Stomach (tissue), 9 donors: ENCODE data around the gene UNC119B. TPM values are rescaled to one million over a fixed set of nuclear protein-coding genes. Genes with fewer than 3 reads are reported as not detected.
A peak's percentile ranks its signal among the peaks of the same experiment; 100 is the strongest.

Experiments
- DNase-seq, 2 donors: peaks; one replicate each; pipeline versions ENCODE4 v3.0.0 to v3.0.0-alpha.2; 2013 to 2019
- H3K27ac ChIP-seq, 5 donors: fragments of 200-600 bp in 4 of 5; sonication (generic) in 4 of 5; one replicate each; pipeline ENCODE4 v1.5.1; 2013 to 2019; ENCODE audit warnings: mild to moderate bottlenecking in 1 of 5, moderate library complexity in 1 of 5
- H3K27me3 ChIP-seq, 3 donors: fragments of 200-600 bp; sonication (generic); one replicate each; pipeline ENCODE4 v1.5.1; 2017 to 2019; ENCODE audit warnings: mixed run types in 1 of 3
- H3K36me3 ChIP-seq, 4 donors: fragments of 200-600 bp; sonication (generic); 1 replicate in 3 of 4; 2 replicates in 1 of 4; pipeline ENCODE4 v1.5.1; 2016 to 2019
- H3K4me1 ChIP-seq, 4 donors: fragments of 200-600 bp; sonication (generic); one replicate each; pipeline ENCODE4 v1.5.1; 2016 to 2019
- H3K4me3 ChIP-seq, 4 donors: fragments of 200-600 bp; sonication (generic) in 3 of 4; one replicate each; pipeline ENCODE4 v1.5.1; 2016 to 2019; ENCODE audit warnings: mild to moderate bottlenecking in 1 of 4
- H3K9me3 ChIP-seq, 4 donors: fragments of 200-600 bp; sonication (generic); one replicate each; pipeline ENCODE4 v1.5.1; 2016 to 2019
- CTCF ChIP-seq, 7 experiments: fragments of 450-650 bp in 4 of 7; fragments of 200-600 bp in 3 of 7; sonication (generic) in 3 of 7; IDR thresholded peaks; one replicate each; pipeline ENCODE4 v1.5.1; 2016 to 2019; ENCODE audit warnings: antibody characterized with exemption in 7 of 7, control low read depth in 2 of 7, mild to moderate bottlenecking in 1 of 7
- EP300 ChIP-seq: sonication (generic); formaldehyde crosslinking; IDR thresholded peaks from one replicate; pipeline ENCODE4 v1.6.1; 2017; ENCODE audit warnings: antibody characterized with exemption
- POLR2A ChIP-seq, 4 donors: fragments of 450-650 bp; IDR thresholded peaks; one replicate each; pipeline ENCODE4 v1.6.1; 2016; ENCODE audit warnings: antibody characterized with exemption in 4 of 4, control low read depth in 2 of 4, mild to moderate bottlenecking in 1 of 4, moderate library complexity in 1 of 4
- POLR2AphosphoS5 ChIP-seq, 3 donors: sonication (generic); formaldehyde crosslinking; IDR thresholded peaks; one replicate each; pipeline ENCODE4 v1.6.1; 2016; ENCODE audit warnings: antibody characterized with exemption in 3 of 3
- WGBS, 5 donors: extraction: QIAGEN DNeasy Blood & Tissue Kit in 3 of 5; methylation state at CpG; one replicate each; pipeline versions ENCODE4 v1.1.5 to v1.1.7; 2013 to 2018; 5-methylcytosine and 5-hydroxymethylcytosine counted together
- intact Hi-C: fragments of 100-400 bp; cut with DNase I; formaldehyde crosslinking; loops from one replicate; pipeline ENCODE4 v1.15.1; 2023; ENCODE audit warnings: low total_unique reads
- polyA plus RNA-seq, 3 donors: library from polyadenylated mRNA; stranded (reverse); fragments of 200-250 nt; gene quantifications; one replicate each; pipeline ENCODE4 v1.2.3, GENCODE V29; 2013
- total RNA-seq, 5 donors: library from RNA; depleted of rRNA; stranded (reverse); fragments of >200 nt; gene quantifications; one replicate each; pipeline versions ENCODE4 v1.1.0 to v1.2.3, GENCODE V29; 2014 to 2016
- donor health status: healthy with polysubstance abuse.
- donor health status: Bipolar disorder and iron deficiency.
- donor health status: healthy.

The UNC119B gene
- total and polyA plus RNA-seq, 8 donors: 8.2 to 26.8 (median 15.1) TPM

DNA sequence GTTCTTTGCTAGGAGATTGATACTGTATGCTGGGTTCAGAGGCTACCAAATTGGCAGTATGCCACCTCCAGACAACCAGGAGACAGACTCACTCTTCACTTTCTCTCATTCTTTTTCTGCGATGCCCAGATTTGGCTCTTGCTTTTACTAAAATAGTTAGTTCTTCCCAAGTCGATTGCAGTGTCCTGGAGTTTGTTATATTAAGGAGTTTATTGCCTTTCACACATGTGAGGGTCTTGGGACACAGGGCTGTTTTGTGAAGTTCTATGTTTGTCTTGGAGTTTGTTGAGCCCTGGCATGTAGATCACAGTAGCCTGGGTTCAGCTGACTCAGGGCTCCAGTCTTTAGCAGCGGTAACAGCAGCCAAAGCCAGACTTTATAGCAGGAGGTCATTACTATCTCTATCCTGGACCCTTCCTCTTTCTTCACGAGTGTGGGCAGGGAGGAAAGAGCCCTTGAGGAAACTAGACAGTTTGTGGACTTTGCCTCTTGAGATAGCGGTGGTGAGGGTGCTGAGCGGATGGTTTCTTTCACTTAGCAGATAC, 21.7 kb upstream of the UNC119B start:
- intact Hi-C loops: no loop called here
- no peak for TF ChIP-seq POLR2A (IDR thresholded peaks at IDR 0.05)
- no peak for TF ChIP-seq CTCF (IDR thresholded peaks at IDR 0.05)
- TF ChIP-seq EP300: no peak
- no peak for TF ChIP-seq POLR2AphosphoS5 (IDR thresholded peaks at IDR 0.05)
- WGBS, 5 donors: 7 to 23% (median 10%) methylated on average over 6 of the region's 6 CpGs
- Histone ChIP-seq H3K36me3 (peaks cover 0 to 9% (median 1%) of the 10 kb centered on the region in 4 donors), H3K27me3 (no peaks in the 10 kb centered on the region), H3K9me3 (no peaks in the 10 kb centered on the region), H3K4me3 (peak overlapping the region; percentile 69 to 99 (median 90)), H3K4me1 (peaks cover 47 to 67% (median 62%) of the 10 kb centered on the region in 4 donors), H3K27ac (peak overlapping the region; percentile 65 to 96 (median 89))
- DNase-seq: peak in 1 of 2 donors; percentile 53

DNA sequence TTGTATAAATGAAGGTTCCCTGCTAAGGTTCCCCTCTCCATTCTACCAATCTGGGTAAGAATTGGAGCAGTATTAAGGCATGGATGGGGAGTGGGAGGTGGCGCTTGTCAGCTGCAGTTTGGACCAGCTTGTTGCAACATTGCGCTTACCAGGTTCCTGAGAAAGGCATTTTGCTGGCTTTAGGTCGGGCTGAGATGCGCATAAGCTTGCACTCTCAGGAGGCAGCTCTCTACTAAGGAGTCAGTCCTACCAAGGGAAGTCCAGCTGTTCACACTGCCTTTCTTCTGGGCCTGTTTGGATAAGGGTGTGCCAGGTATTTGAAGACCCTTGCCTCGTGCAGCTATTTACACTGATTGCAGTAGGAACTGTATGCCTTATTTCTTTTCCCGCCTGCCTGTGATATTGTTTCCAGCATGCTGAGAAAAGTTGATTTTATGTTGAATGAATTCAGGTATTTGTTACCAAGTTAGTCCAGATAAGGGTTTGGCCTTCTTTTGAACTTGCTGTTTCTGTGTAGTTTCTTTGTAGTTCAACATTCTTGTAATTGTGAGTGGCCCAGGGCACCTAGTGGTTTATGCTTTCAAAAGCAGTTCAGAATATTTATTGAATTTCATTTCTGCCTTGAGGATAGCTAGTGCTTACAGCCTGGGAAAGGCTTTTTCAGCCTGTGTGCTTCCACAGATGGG, 20.7 kb upstream of the UNC119B start:
- WGBS, 5 donors: 17 to 53% (median 28%) methylated on average over 6 of the region's 6 CpGs
- TF ChIP-seq CTCF (IDR thresholded peaks at IDR 0.05): no peak
- no peak for TF ChIP-seq EP300
- no peak for TF ChIP-seq POLR2A (IDR thresholded peaks at IDR 0.05)
- no peak for TF ChIP-seq POLR2AphosphoS5 (IDR thresholded peaks at IDR 0.05)
- Histone ChIP-seq H3K9me3 (no peaks in the 10 kb centered on the region), H3K4me1 (peaks cover 47 to 68% (median 62%) of the 10 kb centered on the region in 4 donors), H3K27me3 (no peaks in the 10 kb centered on the region), H3K4me3 (peak overlapping the region; percentile 69 to 99 (median 90)), H3K27ac (peak overlapping the region; percentile 12 to 96 (median 88)), H3K36me3 (peaks cover 6 to 18% (median 11%) of the 10 kb centered on the region in 4 donors)
- intact Hi-C loops: no loop called here
- peak in 1 of 2 donors; percentile 54 for DNase-seq

DNA sequence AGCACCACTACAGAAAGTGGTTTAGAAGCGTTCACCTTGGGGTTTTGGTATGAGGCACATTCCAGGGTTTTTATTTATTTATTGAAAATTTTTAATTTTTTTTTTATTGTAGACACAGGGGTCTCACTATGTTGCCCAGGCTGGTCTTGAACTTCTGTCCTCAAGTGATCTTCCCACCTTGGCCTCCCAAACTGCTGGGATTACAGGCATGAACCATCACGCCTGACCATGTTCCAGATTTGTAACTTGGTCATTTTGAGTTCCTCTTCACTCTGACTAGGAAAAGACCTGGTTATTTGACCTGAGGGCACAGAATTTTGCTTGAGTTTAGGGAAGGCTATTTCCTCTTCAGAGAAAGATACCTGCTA, 20.2 kb upstream of the UNC119B start:
- peaks cover 47 to 68% (median 62%) of the 10 kb centered on the region in 4 donors for H3K4me1 ChIP-seq
- WGBS, 5 donors: 67 to 88% (median 76%) methylated on average over 2 of the region's 2 CpGs
- intact Hi-C loops: no loop called here

DNA sequence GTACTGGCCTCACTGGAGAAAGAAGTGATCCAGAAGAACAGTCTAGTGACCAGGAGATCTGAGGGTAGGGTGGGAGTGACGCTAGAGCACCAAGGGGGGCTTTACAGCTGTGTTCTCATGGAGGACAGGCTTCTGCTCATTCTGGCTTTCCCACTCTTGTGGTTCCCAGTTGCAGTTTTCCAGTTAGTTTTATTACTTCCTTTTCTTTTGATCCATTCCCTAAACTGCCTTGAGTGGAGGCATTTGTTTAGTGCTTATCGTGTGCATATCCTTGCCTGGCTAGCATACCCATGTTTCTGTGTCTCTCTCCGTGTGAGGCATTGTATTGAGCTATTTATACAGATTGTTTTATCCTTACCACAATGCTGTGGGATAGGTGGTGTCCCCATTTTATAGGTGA, 19.3 kb upstream of the UNC119B start:
- intact Hi-C loops: no loop called here
- Histone ChIP-seq H3K27me3 (no peaks in the 10 kb centered on the region), H3K9me3 (no peaks in the 10 kb centered on the region), H3K4me3 (no peak overlapping the region), H3K36me3 (peaks cover 20 to 32% (median 25%) of the 10 kb centered on the region in 4 donors), H3K4me1 (peaks cover 47 to 62% (median 56%) of the 10 kb centered on the region in 4 donors), H3K27ac (peak overlapping the region in 2 of 5 donors; percentile 12 to 21)
- no peak for DNase-seq
- no peak for TF ChIP-seq POLR2AphosphoS5 (IDR thresholded peaks at IDR 0.05)
- TF ChIP-seq POLR2A (IDR thresholded peaks at IDR 0.05): no peak
- no peak for TF ChIP-seq CTCF (IDR thresholded peaks at IDR 0.05)
- WGBS, 5 donors: 30 to 48% (median 42%) methylated on average over 3 of the region's 3 CpGs

More for the DNA sequence above, 20.2 kb upstream of the UNC119B start:
- Histone ChIP-seq H3K9me3 (no peaks in the 10 kb centered on the region), H3K27me3 (no peaks in the 10 kb centered on the region), H3K36me3 (peaks cover 11 to 23% (median 16%) of the 10 kb centered on the region in 4 donors), H3K27ac (no peak overlapping the region), H3K4me3 (no peak overlapping the region)
- no peak for DNase-seq
- TF ChIP-seq CTCF (IDR thresholded peaks at IDR 0.05) (no peak), POLR2AphosphoS5 (IDR thresholded peaks at IDR 0.05) (no peak), POLR2A (IDR thresholded peaks at IDR 0.05) (no peak), EP300 (no peak)
